Stimulated activated CD4-positive, alpha-beta T cell treated with anti-CD3 and anti-CD28 coated beads, Interleukin-15, amount 100 ng/mL, for 48 hours (primary cell): ENCODE measurements around the gene TRIB2.
A peak's percentile ranks its signal among the peaks of the same experiment; 100 is the strongest.
"Not testable (repeated sequence)": the region's sequence is repeated elsewhere in the genome, so short reads cannot be mapped to it uniquely, and the experiment has no call there.

Experiments used
- DNase-seq, 2 donors: peaks; one replicate each; pipeline ENCODE4 v3.0.0-alpha.2; 2020; ENCODE audit warnings: low read depth in 2 of 2

Gene TRIB2

DNA sequence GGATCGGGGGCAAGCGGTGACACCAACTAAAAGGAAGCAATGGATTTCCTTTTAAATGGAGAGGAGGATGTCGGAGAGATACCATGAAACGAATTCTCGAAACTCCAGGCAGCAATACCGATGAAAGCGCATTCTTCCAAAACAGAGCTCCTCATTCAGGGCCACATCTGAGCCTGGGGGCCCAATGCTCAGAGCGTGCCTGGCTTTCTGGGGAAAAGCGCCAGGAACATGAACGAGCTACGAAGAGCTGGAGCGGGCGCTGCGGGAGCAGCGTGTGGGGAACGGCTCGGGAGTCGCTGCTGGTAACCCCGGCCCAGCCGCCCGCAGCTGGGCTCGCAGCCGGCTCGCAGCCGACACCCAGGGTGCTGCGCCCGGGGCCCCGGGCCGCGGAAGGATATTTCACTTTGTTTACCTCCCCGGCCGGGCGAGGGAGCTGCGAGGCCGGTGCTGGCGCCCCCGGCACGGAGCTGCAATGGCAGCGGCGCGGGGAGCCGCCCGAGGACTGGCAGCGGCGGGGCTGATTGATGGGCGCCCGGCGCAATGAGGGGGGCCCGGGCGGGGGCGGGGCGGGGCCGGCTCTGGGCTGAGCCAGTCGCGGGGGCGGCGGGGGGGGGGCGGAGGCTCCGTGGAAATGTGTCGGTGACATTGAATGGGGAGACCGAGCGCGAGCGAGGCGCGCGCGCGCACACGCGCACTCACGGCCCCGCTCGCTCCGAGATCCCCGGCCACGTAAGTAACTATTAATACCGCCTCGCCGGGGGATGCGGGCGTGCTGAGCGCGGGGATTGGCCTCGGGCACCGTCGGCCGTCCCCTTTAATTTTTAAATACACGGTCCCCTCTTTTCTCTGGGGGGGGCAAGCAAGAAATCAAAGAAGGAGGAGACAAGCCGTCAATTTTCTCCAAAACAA is at the start of gene TRIB2:
Gene TRIB2 (plus strand): TSS at position 655 of the 909 bp plus-strand sequence. CDS start 1,372 bp downstream, outside the sequence.
- DNase-seq = peak; percentile 66 to 77

DNA sequence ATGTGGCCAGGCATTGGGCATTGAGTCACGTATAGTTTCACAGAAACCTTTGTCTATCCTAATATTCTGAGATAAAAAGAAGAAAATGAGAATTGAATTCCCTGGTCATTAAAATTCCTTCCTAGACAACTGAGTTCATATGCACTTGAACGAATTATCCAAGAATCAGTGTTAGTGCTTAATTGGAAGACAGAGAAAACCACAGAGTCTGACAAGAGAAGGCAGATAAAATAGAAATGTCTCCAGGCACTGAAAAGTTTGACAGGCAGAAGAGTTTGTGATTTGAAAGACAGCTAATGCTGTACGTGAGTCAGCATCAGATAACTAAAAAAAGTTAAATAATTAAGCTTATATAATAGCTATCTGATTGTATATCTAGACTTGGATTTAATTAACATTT is 47.7 kb upstream of the TRIB2 start:
- DNase-seq = no peak

DNA sequence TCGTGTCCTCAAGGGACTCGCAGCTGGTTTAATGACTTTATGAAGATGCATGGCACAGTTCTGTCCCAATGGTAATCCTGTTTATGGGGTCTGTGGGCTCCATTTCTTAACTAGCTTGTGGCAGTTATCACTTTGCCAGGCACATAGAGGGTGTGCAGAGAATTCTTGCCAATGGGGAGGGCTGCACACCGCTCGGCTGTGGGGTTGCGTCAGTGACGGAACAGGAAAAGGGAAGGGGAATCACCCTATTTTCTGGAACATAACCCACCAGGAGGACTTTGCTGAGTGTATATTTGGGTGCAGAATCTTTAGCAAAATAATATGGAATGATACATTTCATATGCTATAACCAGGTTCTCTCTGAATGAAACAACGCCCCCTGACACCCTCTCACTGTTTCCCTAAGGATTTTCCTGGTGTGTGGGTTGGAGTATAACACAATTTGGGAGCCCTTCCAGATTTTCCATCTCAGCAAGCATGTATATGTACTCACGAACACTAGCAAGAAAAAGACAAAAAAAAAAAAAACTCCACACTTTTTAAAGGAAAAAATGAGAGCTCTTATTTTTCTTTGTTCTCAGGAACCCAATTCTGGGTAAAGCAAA is 43.9 kb upstream of the TRIB2 start:
- no peak for DNase-seq

DNA sequence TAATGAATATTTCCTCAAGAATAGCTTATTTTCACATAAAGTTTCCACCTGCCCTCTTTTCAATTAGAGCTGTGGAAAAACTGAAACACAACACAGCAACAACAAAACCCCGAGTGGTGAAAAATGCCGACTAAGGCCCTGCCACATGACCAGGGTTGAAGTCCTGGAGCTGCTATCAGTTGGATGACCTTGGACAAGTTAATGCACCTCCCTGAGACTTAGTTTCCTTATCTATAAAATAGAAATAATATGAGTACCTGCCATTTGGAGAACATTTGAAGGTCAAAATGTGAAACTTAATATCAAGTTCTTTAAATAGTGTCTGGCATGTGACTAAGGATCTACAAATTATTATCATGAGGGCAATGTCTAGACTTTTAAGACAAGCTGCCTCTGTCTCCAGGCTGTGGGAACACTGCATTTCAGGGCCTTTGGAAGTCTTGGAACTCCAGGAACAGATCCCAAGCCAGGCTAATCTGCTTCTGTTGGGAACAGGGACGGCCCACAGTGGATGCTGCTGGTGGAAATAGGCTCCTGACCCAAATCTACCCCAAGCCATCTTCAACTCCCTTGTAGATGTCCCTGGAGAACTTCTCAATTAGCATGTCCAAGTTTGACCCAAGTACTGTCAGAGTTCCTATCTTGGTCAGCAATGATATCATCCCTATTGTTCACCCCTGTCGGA is 42.0 kb upstream of the TRIB2 start:
- no peak for DNase-seq

DNA sequence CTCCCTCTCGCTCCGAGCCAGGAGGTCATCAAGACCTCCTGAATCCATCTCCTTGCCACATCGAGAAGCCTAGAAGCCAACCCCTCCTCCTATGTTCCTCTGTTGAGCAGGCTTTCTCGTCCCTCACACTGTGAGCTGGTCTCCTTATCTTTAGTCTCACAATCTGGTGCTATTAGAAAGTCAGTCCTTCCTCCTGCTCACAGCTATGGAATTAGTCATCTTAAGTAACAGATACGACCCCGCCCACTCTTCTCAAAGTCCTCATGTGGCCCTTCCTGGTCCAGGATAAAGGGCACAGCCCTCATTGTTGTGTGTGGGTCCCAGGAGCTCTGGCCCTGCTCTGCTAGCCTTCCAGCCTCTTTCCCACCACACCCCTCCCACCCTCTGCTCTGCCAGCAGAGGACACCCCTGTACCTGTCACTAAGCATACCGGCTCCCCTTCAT is 41.4 kb upstream of the TRIB2 start:
- no peak for DNase-seq

DNA sequence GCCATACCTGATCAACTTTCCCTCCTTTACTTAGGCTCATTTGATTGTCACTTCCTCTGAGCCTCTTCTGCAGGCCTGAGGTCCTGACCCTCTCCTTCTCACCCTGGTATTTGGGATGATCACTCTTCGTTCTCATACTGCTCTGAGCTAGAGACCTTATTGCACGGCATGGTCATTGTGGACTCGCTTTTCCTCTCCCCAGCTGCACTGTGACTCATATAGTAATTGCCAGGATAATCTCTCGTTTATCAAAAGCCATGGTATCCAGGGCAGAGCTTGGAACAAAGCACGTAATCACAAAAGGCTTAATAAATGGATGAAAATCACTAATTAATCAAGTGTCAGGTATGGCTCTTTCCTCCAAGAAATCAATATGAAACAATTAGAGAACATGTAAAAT is 40.9 kb upstream of the TRIB2 start:
- DNase-seq = no peak

DNA sequence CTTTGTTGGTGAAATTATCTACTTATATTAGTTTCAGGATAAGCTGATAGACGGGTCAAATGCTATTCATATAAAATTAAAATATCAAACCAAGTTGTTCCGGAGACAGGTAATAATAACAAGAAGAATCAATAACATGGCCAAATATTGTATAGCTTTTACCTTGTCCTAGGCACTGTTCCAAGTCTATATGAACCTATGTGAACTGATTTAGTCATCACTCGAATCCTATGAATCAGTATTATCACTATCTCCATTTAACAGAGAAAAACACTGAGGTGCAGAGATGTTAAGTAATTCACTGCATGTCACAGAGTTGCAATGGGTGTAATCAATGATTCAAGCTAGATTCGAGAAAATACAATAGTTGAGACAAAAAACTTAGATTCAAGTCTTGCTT is 40.0 kb upstream of the TRIB2 start:
- no peak for DNase-seq

DNA sequence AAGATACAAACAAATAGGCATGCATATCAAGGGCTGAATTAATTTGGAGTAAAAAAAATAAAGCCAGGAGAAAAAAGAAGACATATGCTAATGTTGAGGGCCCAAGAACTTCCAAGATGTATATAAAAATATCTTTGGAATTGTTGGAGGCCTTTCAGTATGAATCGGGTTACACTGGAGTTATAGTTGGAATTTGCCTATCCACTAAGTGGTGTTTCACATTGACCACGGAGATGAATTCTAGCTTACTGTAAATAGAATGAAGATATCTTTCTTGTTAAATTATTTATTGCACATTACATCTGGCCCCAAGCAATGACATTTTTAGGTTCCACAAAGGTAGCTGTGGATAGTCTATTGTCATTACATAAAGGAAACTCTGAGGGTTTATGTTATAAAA is 38.5 kb upstream of the TRIB2 start:
- no peak for DNase-seq

DNA sequence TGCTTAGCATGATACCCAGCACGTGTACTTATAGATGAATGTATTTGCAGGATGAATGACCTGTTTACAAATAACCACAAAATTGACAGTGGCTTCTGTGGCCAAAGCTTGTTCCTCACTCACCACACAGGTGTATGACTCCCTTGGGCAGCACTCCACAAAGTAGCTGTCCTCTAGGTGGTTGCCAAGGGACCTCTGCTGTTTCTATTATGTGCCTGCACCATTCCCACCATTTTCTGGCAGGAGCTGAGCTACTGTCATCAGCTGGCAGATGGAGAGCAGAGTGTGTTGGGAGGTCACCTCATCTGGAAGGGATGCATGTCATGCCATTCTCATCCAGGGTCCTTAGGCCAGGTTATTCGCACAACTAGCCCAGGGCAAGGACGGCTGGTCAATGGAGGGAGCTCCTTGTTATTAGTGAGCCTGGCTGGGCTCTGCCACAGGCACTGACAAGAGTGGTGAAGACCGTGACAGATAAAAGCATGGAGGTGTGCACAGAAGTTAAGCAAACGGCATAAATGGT is 37.1 kb upstream of the TRIB2 start:
- DNase-seq = no peak

DNA sequence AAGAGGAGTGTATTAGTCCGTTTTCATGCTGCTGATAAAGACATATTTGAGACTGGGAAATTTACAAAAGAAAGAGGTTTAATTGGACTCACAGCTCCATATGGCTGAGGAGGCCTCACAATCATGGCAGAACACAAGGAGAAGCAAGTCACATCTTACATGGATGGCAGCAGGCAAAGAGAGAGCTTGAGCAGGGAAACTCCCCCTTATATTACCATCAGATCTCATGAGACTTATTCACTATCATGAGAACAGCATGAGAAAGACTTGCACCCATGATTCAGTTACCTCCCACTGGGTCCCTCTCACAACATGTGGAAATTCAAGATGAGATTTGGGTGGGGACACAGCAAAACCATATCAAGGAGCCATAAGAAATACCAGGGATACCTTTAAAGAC is 36.6 kb upstream of the TRIB2 start:
- DNase-seq = not testable (repeated sequence)

DNA sequence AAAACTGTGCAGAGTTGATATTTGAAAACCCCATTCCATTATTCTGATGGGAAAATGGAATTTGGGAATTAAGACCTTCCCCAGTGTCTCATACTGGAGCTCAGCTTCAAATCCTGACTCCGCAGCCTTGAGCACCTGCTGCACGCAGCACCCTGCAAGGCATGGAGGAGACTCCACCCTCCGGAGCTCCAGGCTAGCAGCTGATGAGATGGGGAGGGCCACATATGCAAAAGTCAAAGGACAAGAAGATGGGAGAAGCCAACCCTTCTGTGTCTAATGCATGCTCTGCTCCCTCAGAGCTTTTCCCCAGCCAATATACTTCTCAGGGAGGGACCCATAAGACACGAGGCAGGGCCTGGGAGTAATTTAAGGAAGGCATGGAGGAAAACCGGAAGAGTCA is 34.7 kb upstream of the TRIB2 start:
- no peak for DNase-seq

DNA sequence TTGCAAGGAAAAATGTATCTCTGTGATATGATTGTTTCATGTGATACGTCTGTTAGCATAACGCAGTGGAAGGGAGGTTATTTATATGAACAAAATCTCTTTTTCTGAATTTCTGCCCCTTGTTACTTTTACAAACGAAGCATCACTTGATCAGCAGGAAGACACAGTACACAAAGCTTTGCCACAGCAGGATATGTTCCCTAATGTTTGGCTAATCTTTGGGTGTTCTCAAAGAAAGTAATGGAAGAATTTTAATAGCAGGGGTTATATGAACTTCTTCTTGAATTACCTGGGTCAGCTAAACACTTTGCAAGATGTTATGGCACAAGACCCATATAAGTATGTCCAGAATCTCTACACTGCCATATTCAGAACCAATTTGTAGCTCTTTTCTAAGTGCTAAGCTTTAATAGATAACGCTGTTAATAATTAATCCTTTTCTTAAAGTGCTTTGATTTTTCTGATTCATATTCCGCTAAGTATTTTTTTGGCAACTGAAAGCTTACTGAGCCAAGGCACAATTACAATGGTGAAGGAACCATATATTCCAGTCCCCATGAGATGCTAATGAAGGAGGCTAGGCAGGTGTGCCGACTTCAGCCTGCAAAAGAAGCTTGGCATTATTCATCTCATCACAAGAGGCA is 33.2 kb upstream of the TRIB2 start:
- DNase-seq = no peak

DNA sequence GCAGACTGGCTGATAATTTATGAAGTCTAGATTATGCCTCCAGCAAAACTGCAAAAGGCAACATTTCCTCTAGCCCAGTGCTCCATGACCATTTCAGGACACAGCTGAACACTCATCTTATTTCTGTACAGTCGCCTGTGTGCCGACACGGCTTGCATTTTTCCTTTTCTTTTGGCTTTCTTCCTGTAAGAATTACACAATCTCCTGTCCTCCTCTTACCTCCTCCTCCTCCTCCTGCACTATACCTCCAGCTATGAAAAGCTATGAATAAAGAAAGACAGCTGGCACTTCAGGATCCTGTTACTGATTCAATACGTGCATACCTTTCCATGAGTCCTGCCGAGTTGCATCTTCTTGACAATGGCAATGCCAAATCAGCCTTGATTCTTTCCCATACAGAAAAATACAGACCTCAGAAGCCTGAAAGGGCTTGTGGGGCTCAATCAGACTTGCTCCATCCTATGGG is 32.2 kb upstream of the TRIB2 start:
- no peak for DNase-seq

DNA sequence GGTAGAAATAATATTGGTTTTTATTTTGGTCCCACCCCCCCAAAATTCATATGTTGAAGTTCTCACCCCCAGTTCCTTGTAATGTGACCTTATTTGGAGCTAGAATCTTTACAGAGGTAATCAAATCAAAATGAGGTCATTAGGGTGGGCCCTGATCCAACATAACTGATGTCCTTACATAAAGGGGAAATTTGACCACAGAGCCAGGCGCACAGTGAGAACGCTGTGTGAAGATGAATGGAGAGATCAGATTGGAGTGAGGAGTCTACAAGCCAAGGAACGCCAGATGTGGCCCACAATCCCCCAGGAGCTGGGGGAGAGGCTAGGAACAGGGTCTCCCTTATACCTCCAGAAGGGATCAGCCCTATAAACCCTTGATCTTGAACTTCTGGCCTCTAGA is 31.6 kb upstream of the TRIB2 start:
- no peak for DNase-seq

DNA sequence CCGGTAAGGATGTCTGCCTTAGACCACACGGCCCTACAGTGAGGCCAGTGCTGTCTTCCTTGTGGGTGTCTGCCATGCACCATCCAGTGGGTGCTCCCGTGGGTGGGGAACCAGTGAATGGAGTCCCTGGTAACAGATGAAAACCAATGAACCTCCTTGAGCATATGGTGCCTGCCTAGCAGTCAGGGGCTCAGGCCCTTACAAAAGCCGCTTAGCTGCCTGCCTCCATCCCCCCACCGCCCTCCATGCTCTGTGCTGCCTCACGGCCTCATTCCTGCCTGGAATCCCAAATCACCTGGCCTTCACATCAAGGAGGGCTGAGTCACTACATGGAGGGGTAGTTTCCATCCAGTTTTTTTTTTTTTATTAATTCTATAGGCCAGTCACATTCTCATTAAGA is 30.8 kb upstream of the TRIB2 start:
- no peak for DNase-seq

DNA sequence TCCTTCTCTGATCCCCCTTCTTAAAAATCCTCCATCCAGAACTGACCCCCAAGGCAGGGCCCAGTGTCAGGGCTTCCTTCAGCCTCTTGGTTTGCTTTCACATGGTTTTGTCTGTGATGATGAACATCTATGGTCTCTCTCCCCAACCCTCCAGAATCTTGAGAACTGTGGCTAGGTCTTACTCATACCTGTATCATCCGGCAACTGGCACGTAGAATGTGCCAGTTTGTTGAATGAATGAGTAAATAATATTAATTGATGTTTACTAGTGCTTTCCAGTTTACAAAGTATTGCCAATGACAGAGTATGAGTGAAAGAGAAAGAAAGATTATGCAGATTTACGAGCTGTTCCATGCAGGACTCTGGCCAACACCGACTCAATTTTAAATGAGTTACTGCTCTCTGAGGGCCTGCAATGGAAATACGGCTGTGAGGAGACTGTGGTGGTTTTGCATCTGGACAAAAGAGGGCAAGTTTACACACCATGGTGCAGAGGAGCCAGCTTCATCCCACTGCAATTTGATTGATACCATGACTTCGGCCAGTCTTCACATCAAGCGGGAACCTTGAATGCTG is 29.9 kb upstream of the TRIB2 start:
- no peak for DNase-seq

DNA sequence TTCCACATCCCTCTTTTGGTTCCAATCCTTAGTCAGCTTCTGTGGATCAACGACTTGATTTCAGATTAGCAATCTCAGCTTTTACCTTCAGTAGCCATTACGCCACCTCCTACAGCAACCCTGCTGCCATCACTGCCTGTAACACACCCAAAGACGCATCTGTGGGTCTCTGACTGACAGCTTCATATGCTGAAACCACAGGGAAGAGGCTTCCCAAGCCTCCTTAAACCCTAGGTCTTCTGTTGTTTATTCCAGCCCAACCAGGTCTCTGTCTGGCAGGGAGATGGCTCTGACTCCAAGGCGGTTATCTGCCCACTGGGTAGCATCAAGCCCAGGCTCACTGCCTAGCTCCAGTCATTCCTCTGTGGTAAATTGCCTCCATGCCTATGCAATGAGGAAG is 28.6 kb upstream of the TRIB2 start:
- no peak for DNase-seq

DNA sequence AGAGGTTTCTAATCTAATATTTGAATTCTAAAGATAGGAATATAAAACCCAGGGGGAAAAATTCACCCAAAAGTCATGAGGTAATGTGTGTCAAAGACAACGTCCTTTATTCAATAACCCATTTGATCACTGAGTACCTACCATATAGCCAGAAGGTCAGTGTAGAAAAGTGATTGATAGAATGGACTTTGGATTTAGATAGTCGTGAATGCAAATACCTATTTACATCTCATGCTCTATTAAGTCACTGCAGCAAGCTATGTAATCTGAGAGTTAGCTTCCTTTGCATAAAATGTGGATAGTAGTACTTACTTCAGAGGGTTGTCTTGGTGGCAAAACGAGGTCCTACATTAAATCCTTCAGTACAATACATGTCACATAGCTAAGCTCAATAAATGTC is 27.8 kb upstream of the TRIB2 start:
- no peak for DNase-seq

DNA sequence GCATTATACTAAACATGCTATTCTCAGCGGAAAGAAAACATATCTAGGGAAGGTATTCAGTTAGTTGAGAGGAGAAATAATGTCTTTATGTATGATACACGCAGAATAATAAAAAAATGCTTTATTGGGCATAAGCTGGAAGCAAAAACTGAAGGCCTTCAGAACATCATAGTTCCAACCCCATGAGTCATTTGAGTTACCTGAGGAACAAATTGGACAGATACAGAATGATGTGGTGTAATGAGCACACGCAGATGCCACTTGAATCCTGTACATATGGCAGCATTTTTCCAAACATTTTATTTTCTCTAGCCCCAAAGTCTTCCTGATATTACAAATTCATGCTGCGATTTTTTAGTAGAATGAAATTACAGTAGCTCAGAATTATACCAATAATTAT is 23.2 kb upstream of the TRIB2 start:
- DNase-seq = no peak

DNA sequence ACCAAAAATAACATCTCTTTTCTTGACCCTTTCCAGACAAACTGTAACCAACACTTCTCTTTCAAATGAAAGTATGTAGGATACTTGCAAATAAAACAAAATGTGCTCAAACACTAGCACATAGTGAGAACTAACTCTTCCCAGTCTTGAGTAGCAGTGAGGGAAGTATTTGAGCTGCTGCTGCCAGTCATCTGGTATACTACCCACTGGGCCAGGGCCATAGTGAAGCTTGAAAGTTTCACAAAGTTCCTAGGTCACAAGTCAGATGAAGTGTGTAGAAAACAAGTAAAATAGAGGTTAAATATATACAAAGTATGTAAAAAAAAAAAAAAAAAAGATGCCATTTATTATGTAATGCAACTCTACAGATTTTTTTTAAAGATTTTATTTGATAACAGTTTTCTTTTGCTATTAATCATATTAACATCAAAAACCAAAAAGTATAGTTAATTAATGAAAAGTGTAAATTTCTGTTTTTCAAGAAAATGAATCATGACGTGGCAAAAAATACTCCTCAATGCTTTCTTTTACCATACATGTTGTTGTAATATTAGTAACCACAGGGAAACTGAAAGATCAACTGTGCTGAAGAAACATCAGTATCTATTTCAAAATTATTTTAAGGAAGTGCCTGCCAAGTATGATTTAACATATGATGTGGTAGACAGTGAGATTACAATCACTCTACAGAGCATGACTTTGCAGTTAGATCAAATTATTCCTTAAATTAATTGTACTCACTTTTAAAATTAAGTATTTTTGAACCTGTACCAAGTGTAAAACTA is 21.6 kb upstream of the TRIB2 start:
- no peak for DNase-seq

DNA sequence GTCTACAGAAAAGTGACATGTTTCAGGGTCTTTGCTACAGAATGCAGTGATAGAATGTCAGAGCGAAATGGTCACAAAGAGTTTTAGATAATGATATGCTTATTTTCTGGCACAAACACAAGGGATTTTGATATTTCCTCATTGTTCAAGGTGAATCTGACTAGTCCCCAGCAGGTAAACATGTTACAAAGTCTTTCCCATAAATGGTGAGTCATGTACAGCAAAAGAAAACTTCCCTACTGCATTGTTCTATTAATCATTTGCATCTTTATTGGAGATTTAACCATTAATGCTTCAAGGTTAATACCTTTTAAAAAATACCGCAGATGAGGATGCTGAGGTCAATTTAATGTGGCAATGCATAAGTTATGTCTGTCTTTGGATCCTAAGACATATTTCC is 19.1 kb upstream of the TRIB2 start:
- DNase-seq = no peak
